Heart right ventricle (tissue), 16 donors: ENCODE results near the gene ART5. TPM values are rescaled to one million over a fixed set of nuclear protein-coding genes. Genes with fewer than 3 reads are reported as not detected.
"Not testable (repeated sequence)": the region's sequence is repeated elsewhere in the genome, so short reads cannot be mapped to it uniquely, and the experiment has no call there.

Experiments used
- ATAC-seq, 8 donors: fragments of 200-7000 bp; cut with Tn5 transposase; one replicate each; pipeline ENCODE4 v1.9.1; 2020; ENCODE audit warnings: mild to moderate bottlenecking in 8 of 8, moderate library complexity in 8 of 8, moderate number of reproducible peaks in 1 of 8
- DNase-seq, 2 donors: peaks; one replicate each; pipeline ENCODE4 v3.0.0-alpha.2; 2020
- H3K27ac ChIP-seq, 10 donors: fragments of 200-600 bp; sonication (generic) in 2 of 10; one replicate each; pipeline versions ENCODE4 v1.5.0 to v1.8.0; 2020 to 2022; ENCODE audit warnings: mild to moderate bottlenecking in 3 of 10
- H3K27me3 ChIP-seq, 7 donors: fragments of 200-600 bp; one replicate each; pipeline ENCODE4 v1.8.0; 2021 to 2022; ENCODE audit warnings: mild to moderate bottlenecking in 2 of 7
- H3K36me3 ChIP-seq, 9 donors: fragments of 200-600 bp; sonication (generic) in 1 of 9; one replicate each; pipeline versions ENCODE4 v1.5.0 to v1.8.0; 2020 to 2022; ENCODE audit warnings: mild to moderate bottlenecking in 2 of 9
- H3K4me1 ChIP-seq, 9 donors: fragments of 200-600 bp; sonication (generic) in 1 of 9; one replicate each; pipeline versions ENCODE4 v1.5.0 to v1.8.0; 2020 to 2022; ENCODE audit warnings: mild to moderate bottlenecking in 4 of 9
- H3K4me3 ChIP-seq, 10 donors: fragments of 200-600 bp; sonication (generic) in 2 of 10; one replicate each; pipeline versions ENCODE4 v1.5.0 to v1.8.0; 2020 to 2022; ENCODE audit warnings: mild to moderate bottlenecking in 7 of 10, moderate library complexity in 2 of 10
- H3K9me3 ChIP-seq, 11 donors: fragments of 200-600 bp in 10 of 11; sonication (generic) in 2 of 11; one replicate each; pipeline versions ENCODE4 v1.5.0 to v1.8.0; 2013 to 2022; ENCODE audit warnings: mild to moderate bottlenecking in 2 of 11, control low read depth in 1 of 11, moderate library complexity in 1 of 11
- WGBS, 2 donors: extraction: QIAGEN DNeasy Blood & Tissue Kit; methylation state at CpG; one replicate each; pipeline ENCODE4 v1.1.7; 2013; ENCODE audit warnings: inconsistent platforms in 1 of 2; 5-methylcytosine and 5-hydroxymethylcytosine counted together
- intact Hi-C, 10 donors: fragments of 100-400 bp; cut with DNase I; formaldehyde crosslinking; loops; one replicate each; pipeline versions ENCODE4 v1.11.1 to v1.14.2; 2022
- polyA plus RNA-seq, 2 donors: library from polyadenylated mRNA; stranded (reverse); fragments of 200-250 nt; gene quantifications; one replicate each; pipeline ENCODE4 v1.2.3, GENCODE V29; 2013
- total RNA-seq, 10 donors: library from RNA; stranded (reverse); fragmentation: NEBNext Ultra II Directional in 3 of 10; extraction: Animal tissue kit (Norgen Biotek cat#: 25700) in 3 of 10; gene quantifications; one replicate each; pipeline versions ENCODE4 v1.2.1 to v1.2.4, GENCODE V29; 2021 to 2023
- donor health status: Arrhythmogenic right ventricular cardiomyopathy.
- donor health status: ischemic (EF 13 %, LVEDD 7.1; RV severe dilation, severe dysfunction).
- donor health status: healthy with polysubstance abuse.
- donor health status: DM: no; HTN: yes; CAD: no.
- donor health status: DM: no; HTN: no; CAD: no.
- donor health status: ischemic (EF 25% LVEDD 6.9; RV normal size, moderate dysfunction).
- donor health status: ischemic (EF 25% LVEDD 5.7; RV mildly dilated, moderate dysfunction).
- donor health status: healthy.
- donor health status: DM: yes; HTN: yes; CAD: no.
- donor health status: Ischemic cardiomyopathy.
- donor health status: ischemic (EF 35%, LVEDD 5.7; RV mildly dilated, moderate dysfunction).
- donor health status: nonischemic (EF 11% LVEDD 7.7; RV severe dilation, severe dysfunction).
- donor health status: DM: yes; HTN: yes; CAD: no.
- donor health status: PGD.
- donor health status: ischemic (EF 29% LVEDD 5.4; RV normal size, mild dysfunction).
- donor health status: nonischemic (EF 23%, LVEDD 6.1; RV moderate dilation, normal function).

The ART5 gene
- total and polyA plus RNA-seq, 12 donors: 0.42 to 6.5 (median 1.5) TPM

DNA sequence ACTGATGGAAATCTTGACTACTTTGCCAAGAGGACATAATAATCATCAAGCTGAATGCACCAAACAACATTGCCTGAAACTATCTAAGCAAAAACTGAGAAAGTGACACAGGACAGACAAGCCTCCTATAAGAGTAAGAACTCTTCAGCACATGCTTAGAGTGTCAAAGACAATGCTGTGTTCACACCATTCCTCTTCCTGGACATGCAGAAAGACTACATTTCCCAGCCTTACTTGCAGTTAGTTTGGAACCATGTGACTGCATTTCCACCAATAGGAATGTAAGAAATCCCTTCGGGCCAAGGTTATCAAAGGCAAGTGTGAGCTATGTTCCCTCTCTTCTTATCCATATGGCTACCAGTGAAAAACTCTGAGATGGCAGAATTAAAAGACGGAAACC, 51.6 kb downstream of the ART5 start:
- intact Hi-C loops, H3K4me1 ChIP-seq, ATAC-seq, H3K4me3 ChIP-seq, H3K27me3 ChIP-seq, H3K36me3 ChIP-seq, H3K27ac ChIP-seq, H3K9me3 ChIP-seq, DNase-seq: not testable (repeated sequence)
- WGBS, 2 donors: 59 to 62% methylated on average over 2 of the region's 2 CpGs

DNA sequence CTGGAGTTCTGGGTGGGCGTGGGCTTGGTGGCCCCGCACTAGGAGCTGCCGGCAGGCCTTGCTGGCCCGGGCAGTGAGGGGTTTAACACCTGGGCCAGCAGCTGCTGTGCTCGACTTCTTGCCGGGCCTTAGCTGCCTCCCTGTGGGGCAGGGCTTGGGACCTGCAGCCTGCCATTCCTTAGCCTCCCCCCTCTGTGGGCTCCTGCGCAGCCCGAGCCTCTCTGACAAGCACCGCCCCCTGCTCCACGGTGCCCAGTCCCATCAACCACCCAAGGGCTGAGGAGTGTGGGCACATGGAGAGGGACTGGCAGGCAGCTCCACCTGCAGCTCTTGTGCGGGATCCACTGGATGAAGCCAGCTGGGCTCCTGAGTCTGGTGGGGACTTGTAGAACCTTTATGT, 53.0 kb downstream of the ART5 start:
- not testable (repeated sequence) for H3K36me3 ChIP-seq, ATAC-seq, DNase-seq, H3K27ac ChIP-seq, H3K4me3 ChIP-seq, H3K27me3 ChIP-seq, H3K9me3 ChIP-seq, H3K4me1 ChIP-seq
- WGBS, 2 donors: 86 to 93% methylated on average over 11 of the region's 11 CpGs
- intact Hi-C loops: loop anchor here in 1 of 10 donors (10.0 kb wide), 1 partner anchor 134 kb away; no protein-coding TSS in a partner anchor

Other genes with a start within 250 kb of the ART5 start
- gene ART1, start 3.1 kb upstream of the ART5 start, total RNA-seq: 1 to 10 TPM in 5 of 10 donors, under 1 TPM in 3, not detected in 2; 0.22 to 2.8 (median 1.4) TPM
- gene ART1, start 3.1 kb upstream of the ART5 start, polyA plus RNA-seq: under 1 TPM in 1 of 2 donors, not detected in 1; 0.03 TPM
- gene CHRNA10, start 29.4 kb upstream of the ART5 start, total RNA-seq: 1 to 10 TPM in 2 of 10 donors, under 1 TPM in 8; 0.24 to 1.6 (median 0.51) TPM
- under 1 TPM; 0.42 to 0.95 TPM for gene CHRNA10, start 29.4 kb upstream of the ART5 start, polyA plus RNA-seq
- 10 to 100 TPM; 34.8 to 65.5 (median 48.1) TPM for gene NUP98, start 155.6 kb upstream of the ART5 start, total RNA-seq
- gene NUP98, start 155.6 kb upstream of the ART5 start, polyA plus RNA-seq: 10 to 100 TPM; 11.1 to 21.5 TPM
- gene PGAP2, start 166.6 kb upstream of the ART5 start, total RNA-seq: 10 to 100 TPM; 17.2 to 29.8 (median 20.9) TPM
- gene PGAP2, start 166.6 kb upstream of the ART5 start, polyA plus RNA-seq: 10 to 100 TPM; 12.7 to 25.9 TPM
- gene RHOG, start 199.0 kb upstream of the ART5 start, total RNA-seq: 10 to 100 TPM; 15.3 to 46.9 (median 20.3) TPM
- 10 to 100 TPM; 19.3 to 55.7 TPM for gene RHOG, start 199.0 kb upstream of the ART5 start, polyA plus RNA-seq
- gene STIM1, start 213.7 kb upstream of the ART5 start, total RNA-seq: 10 to 100 TPM; 25.8 to 55.7 (median 39.9) TPM
- gene STIM1, start 213.7 kb upstream of the ART5 start, polyA plus RNA-seq: 10 to 100 TPM; 11.9 to 37.6 TPM